GM19193 (cell line): ENCODE data around the gene IL31RA.

Source experiments
- POLR2A ChIP-seq: IDR thresholded peaks from 4 replicates; pipeline ENCODE4 v1.6.1; 2011; ENCODE audit not compliant: insufficient read depth, insufficient read length; ENCODE audit errors: extremely low read depth

The IL31RA gene

GRCh38 chr5:55966284-55966683 lies 115.1 kb downstream of the IL31RA start:
- TF ChIP-seq POLR2A: no peak

- TF ChIP-seq POLR2A: no peak
These were observed 118.8 kb downstream of the IL31RA start for GRCh38 chr5:55969956-55970355.
